Right renal pelvis (tissue), 4 donors: ENCODE results near the gene ENDOG. TPM values are rescaled to one million over a fixed set of nuclear protein-coding genes. Genes with fewer than 3 reads are reported as not detected.
"Not testable (repeated sequence)": the region's sequence is repeated elsewhere in the genome, so short reads cannot be mapped to it uniquely, and the experiment has no call there.

Experiments
- DNase-seq, 4 donors: peaks; one replicate each; pipeline ENCODE4 v3.0.0-alpha.2; 2013; ENCODE audit warnings: low read depth in 4 of 4, low spot score in 3 of 4, missing footprints in 1 of 4
- polyA plus RNA-seq, 4 donors: library from polyadenylated mRNA; unstranded; fragments of 120-200 nt; gene quantifications; one replicate each; pipeline ENCODE4 v1.2.1, GENCODE V29; 2013; ENCODE audit not compliant: insufficient read length in 4 of 4

The ENDOG gene
- 10 to 100 TPM in 1 of 4 donors, 1 to 10 TPM in 3; 7.0 to 16.1 (median 8.4) TPM for polyA plus RNA-seq

GRCh38 chr9:128818099-128818838 is at the start of gene ENDOG:
TSS of gene ENDOG (plus strand) at chr9:128818500. CDS start at chr9:128818685, 185 bp downstream.
- DNase-seq: peak; percentile 94 to 97 (median 94)

DNA sequence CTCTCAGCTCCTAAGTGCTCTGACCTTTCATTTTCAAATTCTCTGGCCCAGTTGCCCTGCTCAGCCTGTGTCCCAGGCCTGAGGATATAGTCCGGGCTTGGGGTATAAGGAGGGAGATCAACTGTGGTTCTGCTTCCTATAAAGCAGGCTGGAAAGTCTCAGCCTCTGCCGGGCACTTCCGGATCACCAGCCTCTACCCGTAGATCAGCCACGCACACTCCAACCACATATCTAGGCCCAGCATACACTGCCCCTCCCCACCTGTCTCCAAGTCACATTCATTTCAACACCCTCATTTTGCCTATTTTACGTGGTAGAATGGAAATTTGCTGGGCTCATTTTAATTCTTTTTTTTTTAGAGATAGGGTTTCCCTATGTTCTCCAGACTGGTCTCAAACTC is 49.7 kb upstream of the ENDOG start:
- DNase-seq: no peak

DNA sequence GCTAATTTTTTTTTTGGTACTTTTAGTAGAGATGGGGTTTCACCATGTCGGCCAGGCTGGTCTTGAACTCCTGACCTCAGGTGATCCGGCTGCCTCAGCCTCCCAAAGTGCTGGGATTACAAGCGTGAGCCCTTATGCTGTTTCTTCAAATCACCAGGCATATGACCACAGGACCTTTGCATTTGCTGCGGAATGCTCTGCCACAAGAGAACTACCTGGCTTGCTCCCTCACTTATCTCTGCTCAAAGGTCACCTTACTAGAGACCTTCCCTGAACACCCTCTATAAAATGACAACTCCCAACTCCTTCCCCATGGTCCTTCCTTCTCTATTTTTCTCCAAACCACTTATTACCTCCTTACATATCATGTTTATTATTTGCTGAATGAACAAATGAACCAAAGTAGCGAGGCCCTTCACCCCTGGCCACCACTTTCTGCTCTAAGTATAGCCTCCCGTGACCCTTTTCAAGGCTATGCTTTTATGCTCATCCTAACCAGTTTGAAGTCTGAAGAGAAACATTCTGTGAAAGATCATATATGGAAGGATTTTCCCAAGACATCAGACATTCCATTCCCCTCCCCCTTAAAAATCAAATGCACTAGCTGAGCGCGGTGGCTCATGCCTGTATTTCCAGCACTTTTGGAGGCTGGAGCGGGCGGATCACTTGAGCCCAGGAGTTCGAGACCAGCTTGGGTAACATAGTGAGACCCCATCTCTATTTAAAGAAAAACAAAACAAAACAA is 47.8 kb upstream of the ENDOG start:
- DNase-seq: no peak

DNA sequence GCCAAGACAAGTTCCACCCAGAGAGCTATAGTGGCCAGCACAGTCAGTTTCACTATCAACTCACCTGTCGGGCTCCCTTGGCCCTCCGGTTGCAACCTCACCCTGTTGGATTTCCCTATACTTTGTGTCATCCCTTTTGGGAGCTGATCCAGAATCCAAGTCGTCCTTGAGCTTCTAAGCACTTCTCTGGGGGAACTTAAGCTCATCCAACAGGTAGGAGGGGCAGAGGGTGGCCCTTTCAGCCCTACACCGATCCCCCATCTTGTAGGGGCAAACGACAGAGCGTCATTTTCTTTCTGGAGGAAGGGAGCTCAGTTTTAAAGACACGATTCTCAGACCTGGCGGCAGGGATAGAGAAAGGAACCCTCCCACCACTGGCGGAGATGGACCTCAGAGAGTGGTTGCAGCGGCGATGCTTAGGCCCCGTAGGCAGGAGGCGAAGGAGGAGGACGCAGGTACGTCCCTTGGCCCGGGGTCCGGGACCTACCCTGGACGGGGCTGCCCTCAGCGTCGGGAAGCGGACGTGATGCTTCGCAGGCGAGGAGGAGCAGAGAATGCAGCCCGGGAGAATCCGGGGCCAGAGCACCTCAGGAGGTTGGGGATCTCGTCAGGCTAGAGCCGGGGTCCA is 47.1 kb upstream of the ENDOG start:
- no peak for DNase-seq

DNA sequence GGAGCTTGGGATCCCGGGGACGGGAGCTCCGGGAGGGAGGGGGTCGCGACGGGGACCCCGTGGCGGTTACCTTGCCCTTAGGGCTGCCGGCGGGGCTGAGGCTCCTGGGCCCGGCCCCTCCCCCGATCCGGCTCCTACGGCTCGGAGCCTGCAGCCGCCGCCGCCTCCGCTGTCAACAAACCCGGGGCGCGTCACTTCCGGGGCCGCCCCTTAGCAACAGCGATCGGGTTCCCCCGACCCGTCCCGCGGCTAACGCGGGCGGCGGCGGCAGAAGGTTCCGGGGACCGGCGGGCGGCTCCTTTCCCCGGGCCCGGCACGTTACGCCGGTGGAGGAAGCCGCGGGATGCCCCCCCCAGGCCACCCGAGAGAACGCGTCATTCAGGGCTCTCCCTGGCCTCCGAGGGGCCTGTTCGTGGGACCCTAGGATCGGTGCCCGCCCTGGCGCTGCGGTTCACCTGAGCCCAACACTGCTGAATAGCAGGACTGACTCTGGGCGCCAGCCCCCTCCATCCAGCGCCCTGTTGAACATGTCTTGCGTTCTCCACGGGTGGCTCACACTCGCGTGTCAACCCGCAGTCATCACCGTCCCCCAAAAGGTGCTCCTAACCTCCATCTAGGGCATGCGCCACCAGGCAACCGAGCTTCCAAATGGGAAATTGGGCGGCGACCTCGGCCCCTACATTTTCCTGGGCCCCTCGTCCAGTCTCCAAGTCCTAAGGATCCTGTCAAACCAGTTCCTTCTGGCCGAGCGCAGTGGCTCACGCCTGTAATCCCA is 46.4 kb upstream of the ENDOG start, which contains the start of gene ZER1:
ZER1 (minus strand) TSS at position 183 of the 775 bp plus-strand sequence. CDS start 16,362 bp downstream, outside the sequence.
- DNase-seq: peak; percentile 82 to 87 (median 83)

DNA sequence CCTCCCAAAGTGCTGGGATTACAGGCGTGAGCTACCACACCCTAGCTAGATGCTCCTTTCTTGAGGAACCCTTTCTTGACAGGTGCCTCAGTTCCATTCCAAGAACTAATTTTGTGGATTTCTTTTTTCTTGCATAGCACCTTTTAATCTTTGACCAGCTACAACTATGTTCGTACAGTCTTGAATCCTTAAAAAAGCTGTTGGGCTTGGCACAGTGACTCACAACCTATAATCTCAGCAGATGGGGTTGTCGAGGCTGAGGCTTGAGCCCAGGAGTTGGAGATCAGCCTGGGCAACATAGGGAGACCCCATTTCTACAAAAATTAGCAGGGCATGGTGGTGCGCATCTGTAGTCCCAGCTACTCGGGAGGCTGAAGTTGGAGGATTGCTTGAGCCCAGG is 45.3 kb upstream of the ENDOG start:
- DNase-seq: no peak

DNA sequence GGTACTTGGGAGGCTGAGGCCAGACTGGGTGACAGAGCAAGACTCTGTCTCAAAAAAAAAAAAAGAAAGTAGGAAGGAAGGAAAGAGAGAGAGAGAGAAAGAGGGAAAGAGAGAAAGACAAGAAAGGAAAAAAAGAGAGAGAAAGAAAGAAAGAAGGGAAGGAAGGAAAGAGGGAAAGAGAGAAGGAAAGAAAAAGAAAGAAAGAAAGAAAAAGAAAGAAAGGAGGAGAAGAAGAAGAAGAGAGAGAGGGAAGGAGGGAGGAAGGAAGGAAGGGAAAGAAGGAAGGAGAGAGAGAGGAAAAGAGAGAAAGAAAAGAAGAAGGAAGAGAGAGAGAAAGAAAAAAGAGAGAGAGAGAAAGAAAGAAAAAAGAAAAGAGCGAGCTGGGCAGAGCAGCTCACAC is 43.5 kb upstream of the ENDOG start:
- DNase-seq: no peak

GRCh38 chr9:128780093-128780492 is 38.2 kb upstream of the ENDOG start:
- not testable (repeated sequence) for DNase-seq

DNA sequence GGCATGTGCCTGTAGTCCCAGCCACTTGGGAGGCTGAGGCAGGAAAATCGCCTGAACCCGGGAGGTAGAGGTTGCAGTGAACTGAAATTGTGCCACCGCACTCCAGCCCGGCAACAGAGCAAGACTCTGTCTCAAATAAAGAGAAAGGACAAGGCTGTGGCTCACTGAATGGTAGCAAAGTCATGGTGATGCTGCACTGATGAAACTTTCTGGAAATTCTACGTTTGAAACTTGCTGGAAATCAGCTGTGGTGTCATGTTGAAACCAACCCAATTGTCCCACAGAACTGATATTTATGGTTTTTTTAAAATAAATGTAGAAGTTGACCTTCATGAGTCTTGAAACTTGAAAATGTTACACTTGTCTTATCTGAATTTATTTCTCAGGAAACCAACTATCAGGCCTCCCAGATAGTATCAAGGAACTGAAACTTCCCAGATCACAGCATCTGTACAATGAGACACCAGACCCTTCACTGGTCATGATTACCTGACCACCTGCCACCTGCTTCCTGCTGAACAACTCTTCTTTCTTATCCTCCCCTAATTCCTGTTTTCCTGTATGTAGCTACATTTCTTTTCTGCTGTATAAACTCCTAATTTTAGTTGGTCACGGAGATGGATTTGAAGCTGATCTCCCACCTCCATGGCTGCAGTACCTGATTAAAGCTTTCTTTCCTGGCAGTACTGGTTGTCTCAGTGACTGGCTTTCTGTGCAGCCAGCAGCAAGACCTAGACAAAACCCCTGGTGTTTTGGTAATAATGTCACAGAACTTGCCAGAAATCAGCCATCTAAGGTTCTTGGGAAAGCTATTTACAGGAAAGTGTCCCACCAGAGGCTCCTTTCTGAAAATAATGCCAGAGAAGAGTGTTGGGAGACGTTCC is 36.9 kb upstream of the ENDOG start:
- DNase-seq: no peak

GRCh38 chr9:128782669-128783068 is 35.6 kb upstream of the ENDOG start:
- DNase-seq: no peak

DNA sequence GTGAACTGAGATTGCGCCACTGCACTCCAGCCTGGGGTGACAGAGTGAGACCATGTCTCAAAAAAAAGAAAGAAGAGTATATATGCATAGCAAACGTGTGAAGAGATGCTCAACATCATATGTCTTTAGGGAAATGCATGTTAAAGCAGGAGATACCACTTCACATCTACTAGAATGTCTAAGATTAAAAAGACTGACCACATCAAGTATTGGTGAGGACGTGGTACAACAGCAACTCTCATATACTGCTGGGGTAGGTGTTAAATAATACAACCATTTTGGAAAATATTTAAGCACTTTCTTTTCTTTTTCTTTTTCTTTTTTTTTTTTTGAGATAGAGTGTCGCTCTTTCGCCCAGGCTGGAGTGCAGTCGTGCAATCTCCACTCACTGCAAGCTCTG is 32.9 kb upstream of the ENDOG start:
- no peak for DNase-seq

DNA sequence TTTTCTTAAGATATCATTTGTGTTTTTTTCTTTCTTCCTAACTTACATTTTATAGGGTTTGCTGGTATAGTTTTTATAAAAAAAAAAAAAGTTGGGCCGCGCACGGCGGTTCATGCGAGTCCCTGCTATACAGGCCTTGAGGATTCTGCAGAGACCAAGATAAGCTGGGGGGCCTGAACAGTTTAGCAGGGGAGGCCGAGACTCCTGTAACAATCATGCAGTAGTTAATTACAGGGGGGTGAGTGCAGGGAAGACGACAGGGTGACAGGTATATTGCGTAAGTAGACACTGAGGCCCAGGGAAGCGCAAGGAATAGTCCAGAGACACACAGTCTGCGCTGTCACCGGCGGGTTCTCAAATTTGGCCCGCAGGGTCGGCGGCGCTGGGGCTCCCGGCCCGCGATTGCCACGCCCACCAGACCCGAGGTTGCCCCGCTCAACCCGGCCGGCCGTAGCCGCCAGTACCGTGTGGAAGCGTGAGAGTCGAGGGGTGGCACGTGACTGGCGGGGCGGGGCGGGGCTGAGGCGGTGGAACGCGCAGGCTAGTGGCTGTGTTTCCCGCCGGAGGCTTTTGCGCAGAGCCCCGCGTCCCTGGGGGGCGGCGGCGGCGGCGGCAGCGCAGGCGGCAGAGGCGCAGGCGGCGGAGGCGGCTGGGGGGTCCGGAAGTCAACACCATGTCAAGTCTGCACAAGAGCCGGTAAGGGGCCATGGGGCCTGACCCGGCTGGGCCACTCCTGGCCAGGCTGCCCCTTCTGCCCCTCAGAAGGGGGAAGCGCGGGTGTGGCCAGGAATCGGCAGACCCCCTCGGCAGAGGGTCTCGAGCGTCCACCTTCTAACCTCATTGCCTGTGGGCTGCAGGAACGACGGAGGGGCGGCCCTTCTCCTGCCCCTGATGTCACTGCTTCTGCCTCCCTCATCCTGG is 31.4 kb upstream of the ENDOG start, which contains the start of gene TBC1D13:
TBC1D13 (plus strand) TSS at position 573 of the 921 bp plus-strand sequence; CDS start at position 674, 101 bp downstream.
- peak in 3 of 4 donors; percentile 49 to 60 (median 57) for DNase-seq

DNA sequence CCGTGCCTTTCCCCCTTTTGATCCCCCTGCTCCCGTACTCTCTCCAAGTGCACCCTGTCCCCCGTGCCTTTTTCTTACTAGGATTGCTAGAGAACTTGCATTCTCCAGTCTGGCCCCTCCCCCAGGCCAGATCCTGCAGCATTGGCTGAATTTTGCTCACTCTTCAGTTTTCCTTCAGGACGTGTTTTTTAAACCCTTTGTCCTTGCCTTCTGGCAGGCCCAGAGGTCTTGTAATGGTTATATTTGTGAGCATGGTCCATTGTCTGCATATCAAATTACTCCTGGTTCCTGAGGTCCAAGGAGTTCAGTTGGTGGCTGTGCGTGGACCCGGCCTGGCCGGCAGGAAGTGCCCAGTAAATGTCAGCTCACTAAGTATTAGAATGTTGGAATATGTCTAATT is 30.6 kb upstream of the ENDOG start:
- no peak for DNase-seq

DNA sequence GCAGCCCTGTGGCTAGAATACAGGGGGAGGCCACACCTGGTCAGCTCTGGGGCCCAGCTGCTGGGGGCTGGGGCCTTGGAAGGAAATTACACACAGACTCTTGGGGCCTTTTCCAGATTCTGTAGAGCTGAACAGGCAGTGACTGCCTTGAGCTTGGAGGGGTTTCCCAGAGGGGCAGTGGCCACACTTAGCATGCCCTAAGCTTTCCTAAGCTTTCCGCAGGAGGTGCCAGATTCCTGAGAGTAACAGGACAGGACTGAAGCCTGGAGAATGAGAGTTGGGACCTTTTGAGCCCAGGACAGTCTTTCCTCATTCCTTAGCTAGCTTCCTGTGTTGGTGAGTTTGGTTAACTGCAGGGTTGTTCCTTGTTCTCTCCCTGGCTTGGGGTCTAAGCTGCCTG is 29.9 kb upstream of the ENDOG start:
- DNase-seq: no peak

- no peak for DNase-seq
Measured at GRCh38 chr9:128790536-128790935, 27.8 kb upstream of the ENDOG start.

DNA sequence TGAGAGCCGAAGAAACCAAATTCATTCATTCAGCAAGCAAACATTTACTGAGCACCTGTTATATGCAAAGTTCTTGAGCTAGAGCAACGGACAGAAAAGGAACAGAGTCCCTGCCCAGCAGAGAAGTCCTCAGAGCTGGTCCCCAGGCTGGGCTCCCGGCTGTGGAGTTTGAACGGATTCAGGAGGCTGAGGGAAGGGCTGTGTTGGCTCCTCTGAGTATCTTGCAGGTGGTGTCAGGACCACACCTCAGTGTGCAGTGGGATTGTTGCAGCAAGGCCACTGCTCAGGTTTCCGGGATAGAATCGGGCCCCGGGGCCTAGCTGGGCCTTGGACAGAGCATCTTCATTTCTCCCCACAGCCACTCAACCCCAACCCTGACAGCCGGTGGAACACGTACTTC is 26.2 kb upstream of the ENDOG start:
- no peak for DNase-seq

DNA sequence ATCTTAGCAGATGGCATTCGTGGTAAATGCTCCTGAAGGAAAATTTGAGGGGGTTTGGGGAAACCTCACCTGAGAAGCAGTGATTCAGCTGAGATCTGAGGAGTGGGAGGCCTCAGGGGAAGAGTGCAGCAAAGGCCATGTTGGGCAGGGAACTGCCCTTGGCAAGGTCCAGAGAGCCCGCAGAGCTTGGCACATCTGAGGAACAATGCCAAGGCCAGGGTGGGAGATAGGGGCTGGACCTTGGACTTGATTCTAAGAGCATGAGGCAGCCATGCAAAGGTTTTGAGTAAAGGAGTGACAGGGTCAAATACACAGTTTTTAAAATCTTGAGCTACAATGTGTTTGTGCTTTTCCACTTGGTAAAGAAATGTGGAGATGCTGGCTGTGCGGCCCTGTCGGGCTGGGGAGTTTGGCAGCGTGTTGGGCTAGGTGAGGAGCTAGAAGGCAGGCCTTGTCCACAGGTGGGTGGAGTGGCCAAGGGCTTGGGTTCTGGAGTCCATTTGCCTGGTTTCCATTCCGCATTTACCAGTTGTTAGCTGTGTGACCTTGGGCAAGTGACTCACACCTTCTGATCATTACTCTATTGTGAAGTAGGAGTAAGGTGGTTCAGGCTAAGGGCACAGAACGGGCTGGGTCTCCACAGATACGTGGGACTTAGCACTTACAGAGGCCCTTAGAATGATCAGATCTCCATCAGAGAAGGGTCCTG is 25.2 kb upstream of the ENDOG start:
- DNase-seq: no peak

DNA sequence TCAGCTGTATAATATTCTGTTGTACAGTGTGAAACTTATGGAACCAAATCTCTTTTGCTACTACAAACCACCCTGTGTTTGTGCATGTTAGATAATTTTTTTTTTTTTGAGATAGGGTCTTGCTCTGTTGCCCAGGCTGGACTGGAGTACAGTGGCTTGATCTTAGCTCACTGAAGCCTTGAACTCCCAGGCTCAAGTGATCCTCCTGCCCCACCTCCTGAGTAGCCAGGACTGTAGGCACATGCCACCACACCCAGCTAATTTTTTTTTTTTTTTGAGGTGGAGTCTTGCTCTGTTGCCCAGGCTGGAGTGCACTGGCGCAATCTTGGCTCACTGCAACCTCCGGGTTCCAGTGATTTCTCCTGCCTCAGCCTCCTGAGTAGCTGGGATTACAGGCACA is 23.3 kb upstream of the ENDOG start:
- DNase-seq: not testable (repeated sequence)
